HG03280 (cell line): ENCODE results near the gene IQCM.

ENCODE experiments used
- ATAC-seq: cut with Tn5 transposase; IDR thresholded peaks from one replicate; pipeline ENCODE4 v1.9.1; 2021; ENCODE audit warnings: mild to moderate bottlenecking, moderate library complexity; ENCODE audit not compliant: unreplicated experiment

The IQCM gene, protein sequence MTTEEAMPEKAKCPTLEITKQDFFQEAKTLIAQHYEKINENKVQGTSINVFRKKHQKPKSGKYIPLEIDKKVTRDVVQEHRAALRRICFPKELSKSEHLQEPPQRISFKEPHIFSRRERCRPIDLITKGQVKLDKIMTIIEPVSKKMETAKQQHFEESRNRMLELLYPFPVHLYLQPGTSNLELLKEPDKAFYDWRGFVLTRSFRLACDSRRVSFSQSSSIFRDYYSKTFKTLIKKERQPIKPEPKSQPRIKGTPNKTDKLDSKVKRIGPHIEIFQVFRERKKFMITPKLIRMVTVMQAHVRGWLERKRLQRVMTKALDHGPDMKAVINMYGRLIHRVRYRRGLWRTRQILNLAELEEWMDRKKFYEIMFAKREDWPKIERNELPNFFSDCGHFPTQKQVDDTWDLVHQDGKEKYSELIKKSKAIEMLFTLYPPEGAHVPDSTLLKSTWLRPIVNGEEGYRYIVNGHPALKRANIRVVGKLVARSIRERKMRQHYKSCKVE

DNA sequence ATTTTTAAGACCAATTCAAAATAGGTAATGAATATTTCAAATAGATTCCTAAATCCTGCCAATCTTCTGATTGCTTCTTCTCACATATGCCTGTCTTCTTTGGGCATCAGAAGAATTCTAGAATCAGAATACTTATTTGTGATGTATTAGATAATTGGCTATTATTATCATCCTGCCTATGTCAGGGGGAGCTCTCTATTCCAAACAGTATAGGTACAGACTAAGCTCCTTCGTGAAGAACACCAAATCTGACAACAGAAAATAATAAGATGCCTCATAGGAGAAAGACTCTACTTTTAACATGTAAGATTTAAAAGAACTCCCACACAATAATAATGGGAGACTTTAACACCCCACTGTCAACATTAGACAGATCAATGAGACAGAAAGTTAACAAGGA is at the start of gene IQCM:
Gene IQCM (minus strand): TSS at position 101 of the 400 bp plus-strand sequence. CDS start 73,152 bp downstream, outside the sequence.
- ATAC-seq = no peak

DNA sequence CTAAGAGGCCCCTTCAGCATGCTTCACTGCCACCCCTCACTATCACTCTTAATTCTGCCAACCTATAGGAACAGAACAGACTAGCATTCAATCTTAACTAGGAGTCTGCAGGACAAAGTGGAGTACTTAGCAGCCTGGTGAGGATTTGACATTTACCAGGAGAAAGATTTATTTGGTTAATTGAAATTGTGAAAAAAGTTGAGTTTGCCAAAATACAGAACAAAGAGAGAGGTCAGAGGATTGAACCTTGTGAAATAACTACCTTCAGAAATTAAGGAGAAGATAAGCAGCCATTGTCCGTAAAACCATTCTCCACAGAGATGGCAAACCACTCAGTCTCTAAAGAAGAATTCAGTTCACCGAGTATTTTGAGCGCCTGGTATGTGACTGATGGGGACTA is 41.8 kb upstream of the IQCM start:
- ATAC-seq = no peak

DNA sequence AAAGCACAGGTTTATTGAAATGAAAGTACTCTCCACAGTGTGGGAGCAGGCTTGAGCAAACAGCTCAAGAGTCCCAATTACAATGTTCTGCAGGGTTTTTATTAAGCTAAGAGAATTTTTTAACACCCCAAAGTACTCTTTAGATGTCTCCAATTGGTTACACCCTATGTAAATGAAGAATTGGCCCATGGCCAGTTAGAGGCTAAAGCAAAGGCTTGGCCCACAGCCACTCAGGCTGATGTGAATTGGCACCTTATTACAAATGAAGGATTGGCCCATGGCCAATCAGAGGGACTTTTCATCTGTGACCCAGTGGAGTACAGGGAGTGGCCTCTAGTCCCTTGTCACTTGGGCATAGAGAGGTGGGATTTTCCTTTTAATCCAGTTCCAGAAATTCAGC is 30.1 kb upstream of the IQCM start:
- ATAC-seq = no peak

DNA sequence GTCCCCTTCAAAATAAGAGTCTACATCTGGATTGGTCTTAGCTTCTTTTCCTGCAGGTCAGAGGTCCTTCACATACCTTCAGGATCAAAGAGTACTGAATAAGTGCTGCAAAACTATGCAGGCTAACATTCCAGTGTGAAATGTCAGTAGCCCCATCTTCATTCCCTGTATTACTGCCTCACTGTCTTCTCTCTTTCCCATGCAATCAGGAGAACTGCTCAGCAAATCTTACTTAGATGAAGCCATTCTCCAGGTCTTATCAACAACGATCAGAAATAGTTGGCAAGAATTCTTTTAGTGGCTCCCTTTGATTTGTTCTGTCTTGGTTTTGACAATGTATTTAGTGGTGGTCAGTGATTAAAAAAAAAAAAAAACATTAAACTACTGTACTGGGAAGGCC is 26.0 kb upstream of the IQCM start:
- no peak for ATAC-seq

DNA sequence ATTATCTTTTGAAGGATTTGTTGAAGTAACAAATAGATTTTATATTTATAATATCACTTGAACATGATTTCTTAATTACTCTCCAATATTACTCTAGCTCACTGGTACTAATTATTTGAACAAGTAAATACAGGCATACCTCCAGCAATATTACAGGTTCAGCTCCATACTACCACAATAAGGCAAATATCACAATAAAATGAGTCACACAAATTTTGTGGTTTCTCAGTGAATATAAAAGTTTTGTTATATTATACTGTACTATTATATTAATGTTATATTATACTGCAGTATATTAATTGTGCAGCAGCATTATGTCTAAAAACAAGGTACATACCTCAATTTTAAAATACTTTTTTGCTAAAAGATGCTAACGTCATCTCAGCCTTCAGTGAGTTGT is 22.4 kb upstream of the IQCM start:
- ATAC-seq = no peak

DNA sequence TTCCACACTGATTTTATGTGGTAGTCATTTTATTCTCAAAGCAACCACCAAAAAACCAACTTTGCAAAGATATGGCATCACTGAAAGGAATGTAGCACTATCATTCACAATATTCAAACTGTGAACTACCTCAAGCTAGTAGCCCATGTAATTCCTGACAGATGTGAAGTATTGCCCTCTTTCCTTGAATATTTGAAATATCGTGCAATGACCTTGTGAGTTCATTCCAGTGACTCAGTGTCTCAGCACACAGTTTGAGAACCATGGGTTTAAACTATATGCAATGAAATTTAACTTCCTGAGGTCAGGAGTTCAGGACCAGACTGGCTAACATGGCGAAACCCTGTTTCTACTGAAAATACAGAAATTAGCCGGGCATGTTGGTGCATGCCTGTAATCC is 20.9 kb upstream of the IQCM start:
- no peak for ATAC-seq

DNA sequence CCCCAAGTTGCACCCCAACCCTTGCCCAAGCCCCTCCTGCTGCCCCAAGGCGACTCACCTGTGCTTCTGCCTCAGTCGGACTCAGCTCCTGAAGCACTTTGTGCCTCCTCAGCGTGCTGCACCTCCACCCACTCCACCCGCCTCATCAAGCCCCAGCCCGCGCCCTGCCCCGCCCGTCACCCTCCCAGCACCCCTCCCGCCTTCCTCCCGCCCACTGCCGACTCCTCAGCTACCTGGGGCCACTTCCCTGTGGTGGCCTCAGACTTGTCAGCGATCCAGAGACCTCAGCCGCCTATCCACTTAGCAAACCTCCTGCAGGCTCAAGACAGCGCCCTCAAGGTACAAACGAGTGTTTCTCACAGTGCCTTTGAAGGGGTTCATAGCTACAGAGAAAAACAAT is 19.6 kb upstream of the IQCM start:
- ATAC-seq = no peak

DNA sequence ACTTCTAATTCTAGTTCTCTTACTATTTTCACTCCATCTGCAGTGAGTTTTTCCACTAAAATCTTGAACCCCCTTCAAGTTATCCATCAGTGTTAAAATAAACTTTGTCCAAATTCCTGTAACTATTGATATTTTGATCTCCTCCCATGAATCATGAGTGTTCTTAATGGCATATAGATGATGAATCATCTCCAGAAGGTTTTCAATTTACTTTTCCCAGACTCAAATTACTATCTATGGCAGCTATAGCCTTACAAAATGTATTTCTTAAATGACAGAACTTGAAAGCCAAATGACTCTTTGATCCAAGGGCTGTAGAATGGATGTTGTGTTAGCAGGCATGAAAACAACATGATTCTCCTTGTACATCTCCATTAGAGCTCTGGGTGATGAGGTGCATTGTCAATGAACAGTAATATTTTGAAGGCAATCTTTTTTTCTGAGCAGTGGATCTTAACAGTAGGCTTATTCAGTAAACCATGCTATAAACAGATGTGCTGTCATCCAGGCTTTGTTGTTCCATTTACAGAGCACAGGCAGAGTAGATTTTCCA is 16.1 kb upstream of the IQCM start:
- ATAC-seq = no peak

DNA sequence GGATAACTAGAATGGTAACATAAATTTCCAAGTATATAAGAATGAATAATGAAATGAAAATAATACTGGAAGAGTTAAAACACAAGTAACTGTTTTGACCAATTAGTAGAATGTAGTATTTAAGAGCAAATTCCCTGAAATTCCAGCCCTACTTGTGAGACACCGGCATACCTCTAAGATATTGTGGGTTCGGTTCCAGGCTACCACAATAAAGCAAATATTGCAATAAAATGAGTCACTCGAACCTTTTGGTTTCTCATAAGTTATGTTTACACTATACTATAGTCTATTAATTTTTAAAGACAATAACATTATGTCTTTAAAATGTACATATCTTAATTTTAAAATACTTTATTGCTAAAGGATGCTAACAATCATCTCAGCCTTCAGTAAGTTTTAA is 15.2 kb upstream of the IQCM start:
- no peak for ATAC-seq

DNA sequence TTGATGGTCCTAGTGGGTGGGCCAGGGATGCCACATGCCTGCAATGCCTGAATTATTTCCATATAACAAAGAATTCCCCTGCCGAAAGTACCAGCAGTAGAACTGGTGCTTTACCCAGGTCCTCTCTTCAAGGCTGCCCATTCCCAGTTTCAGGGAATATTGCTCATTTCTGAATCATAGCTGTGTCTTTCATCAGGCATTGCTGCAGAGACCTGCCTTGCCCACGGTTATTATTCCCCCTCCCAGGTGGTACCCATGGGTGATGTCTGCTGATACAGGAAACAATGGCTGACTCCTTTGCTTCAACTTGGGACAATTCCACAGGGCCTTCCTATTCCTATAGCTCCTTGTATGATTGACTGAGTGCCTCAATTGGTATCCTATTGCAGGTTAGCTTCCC is 9.7 kb upstream of the IQCM start:
- ATAC-seq = no peak

DNA sequence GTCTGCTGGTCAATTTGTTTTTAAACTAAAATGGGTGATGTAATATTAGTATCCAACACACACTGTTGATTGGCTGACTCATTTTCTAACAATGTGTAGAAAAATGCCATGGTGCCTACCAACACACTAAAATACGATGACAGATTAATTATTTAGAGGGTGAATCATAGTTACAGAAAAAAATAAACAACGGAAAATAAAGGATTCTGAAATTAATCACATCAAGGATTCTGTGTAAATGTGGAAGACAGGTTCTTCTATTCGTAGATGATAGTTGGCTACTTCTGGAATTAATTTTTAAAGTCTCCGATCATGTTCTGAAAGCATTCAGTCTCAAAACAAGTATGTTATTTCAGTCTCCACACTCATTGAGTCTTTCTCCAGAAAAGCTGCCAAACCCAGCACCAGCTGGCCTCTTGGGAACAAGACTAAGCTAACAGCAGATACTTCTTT is 8.2 kb upstream of the IQCM start:
- no peak for ATAC-seq

DNA sequence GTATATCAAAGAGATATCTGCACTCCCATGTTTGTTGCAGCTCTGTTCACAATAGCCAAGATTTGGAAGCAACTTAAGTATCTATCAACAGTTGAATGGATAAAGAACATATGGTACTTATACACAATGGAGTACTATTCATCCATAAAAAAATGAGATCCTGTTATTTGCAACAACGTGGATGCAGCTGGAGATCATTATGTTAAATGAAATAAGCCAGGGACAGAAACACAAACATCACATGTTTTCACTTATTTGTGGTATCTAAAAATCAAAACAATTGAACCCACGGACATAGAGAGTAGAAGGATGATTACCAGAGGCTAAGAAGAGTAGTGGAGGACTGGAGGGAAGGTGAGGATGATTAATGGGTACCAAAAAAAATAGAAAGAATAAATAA is 14.2 kb downstream of the IQCM start:
- ATAC-seq = no peak

DNA sequence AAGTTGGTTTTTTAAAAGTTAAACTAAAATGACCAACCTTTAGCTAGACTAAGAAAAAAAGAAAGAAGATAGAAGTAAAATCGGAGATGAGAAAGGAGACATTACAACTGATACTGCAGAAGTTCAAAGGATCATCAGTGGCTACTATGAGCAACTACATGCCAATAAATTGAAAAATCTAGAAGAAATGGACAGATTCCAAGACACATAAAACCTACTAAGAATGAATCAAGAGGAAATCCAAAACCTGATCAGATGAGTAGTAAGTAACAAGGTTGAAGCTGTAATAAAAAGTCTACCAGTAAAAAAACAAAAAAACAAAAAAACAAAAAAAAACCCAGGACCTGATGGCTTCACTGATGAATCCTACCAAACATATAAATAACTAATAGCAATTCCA is 16.1 kb downstream of the IQCM start:
- ATAC-seq = no peak

DNA sequence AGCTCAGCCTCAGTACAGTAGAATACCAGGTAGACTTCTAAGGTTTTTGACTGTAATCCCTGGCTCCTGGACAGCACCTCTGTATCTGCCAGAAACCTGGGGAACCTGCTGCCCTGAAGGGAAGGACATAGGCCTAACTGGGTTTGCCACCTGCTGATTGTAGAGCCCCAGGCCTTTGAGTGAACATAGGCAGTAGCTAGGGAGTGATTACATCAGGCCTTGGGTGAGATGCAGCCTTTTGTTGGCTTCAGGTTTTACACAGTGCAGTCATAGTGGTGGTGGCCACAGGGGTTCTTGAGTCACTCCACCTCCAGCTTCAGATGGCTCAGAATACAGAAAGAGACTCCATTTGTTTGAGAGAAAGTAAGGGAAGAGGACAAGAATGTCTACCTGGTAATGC is 19.3 kb downstream of the IQCM start:
- no peak for ATAC-seq

DNA sequence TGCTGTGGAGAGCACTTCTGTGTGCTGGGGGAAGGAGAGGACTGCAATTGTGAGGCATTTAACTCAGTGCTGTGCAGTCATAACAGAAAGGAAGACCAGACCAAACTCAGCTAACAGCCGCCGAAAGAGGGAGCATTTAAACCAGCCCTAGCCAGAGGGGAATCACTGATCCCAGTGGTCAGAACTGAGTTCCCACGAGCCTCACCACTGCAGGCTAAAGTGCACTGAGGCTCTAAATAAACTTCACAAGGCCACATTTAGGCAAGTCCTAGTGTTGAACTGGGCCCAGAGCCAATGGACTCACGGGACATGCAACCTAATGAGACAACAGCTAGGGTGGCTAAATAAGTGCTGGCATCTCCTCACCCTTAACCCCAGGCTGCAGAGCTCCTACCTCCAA is 20.4 kb downstream of the IQCM start:
- no peak for ATAC-seq

DNA sequence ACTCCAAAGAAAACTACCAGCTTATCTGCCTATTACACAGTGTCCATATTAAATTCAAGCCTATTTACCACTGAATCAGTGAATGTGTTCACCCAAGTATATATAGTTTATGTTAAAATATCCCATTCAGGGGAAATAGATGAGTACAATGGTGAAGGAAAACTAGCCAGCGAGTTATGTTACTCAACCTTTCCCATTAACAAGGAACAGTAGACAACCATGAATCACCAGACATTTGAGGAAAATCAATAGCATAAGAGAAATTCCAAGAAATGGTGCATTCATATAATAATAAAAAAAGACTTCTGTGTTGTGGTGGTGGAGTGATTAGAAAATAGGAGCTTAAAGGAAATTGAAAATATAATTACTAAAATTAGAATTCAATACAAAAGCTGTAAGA is 21.3 kb downstream of the IQCM start:
- ATAC-seq = no peak

DNA sequence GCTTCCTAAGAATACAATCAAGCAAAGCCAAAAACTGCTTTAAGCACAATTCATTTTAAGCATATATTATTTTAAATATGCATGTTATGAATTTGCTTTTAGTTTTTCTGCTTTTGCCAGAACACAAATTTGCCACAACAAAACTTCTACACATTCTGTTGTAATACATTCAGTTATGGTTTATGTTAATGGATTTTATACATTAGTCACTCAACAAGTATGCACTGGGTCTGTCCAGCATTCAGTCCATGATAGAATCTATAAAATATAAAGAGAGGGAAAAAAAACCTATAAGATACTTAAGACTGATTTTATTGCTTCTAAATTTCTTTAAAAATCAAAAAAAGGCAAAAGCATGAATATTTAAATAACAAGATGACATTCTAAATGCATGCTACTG is 22.2 kb downstream of the IQCM start:
- ATAC-seq = no peak

DNA sequence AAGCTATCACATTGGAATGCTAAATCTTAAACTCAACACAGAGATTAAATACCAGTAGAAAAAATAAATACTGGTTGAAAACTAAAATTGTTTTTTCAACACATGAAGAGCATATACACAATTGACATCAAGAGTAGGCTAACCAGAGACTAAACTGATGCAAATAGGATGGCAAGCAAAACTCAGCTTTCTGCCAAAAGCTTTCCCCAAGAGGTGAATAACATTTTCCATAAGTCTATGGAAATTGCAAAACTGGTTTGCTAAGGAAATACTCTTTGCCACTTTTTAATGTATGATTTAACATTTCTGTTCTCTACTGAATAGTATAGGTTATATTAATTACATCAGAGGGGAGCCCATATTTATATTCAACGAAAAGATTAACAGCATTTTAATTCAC is 23.8 kb downstream of the IQCM start:
- no peak for ATAC-seq

DNA sequence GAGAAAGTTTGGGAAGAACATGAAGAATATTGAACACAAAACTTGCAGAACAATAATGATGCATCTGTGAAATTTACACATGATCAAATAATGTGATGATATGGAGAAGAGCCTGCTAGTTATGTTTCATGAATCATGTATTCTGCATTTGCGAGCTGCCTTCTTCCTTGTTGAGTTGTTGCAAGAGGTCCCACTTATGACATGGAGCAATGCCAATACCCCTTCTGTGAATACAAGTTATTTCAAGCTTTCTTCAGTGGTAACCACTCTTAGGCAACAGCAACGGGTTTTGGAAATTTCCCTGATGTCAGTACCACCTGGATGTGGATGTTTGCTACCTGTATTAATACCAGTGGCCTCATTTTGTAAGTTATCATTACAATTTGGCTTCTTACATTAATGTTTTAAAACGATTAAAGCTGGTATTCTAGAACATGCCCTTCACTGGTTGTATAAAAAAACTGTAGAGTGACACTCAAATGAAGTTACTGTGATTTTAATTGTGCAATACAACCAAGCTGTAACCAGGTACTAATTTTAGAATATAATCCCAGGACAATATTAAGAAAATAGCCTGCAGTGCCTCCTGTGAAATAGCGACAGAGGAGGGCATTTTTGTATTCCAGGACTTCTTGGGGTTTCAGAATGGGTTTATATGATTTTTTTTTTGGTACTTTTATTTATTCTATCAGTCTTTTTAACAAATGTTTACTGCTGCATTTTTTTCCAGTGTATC is 25.3 kb downstream of the IQCM start:
- no peak for ATAC-seq

DNA sequence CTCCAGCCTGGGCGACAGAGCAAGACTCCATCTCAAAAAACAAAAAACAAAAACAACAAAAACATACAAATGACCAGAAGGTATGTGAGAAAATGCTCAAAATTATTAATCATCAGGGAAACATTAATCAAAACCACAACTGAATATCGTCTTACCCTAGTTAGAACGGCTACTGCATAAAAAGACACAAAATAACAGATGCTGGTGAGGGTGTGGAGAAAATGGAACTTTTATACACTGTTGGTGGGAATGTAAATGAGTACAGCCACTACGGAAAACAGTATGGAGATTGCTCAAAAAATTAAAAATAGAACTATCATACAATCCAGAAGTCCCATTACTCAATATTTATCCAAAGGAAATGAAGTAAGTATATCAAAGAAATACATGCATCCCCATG is 27.3 kb downstream of the IQCM start:
- no peak for ATAC-seq

DNA sequence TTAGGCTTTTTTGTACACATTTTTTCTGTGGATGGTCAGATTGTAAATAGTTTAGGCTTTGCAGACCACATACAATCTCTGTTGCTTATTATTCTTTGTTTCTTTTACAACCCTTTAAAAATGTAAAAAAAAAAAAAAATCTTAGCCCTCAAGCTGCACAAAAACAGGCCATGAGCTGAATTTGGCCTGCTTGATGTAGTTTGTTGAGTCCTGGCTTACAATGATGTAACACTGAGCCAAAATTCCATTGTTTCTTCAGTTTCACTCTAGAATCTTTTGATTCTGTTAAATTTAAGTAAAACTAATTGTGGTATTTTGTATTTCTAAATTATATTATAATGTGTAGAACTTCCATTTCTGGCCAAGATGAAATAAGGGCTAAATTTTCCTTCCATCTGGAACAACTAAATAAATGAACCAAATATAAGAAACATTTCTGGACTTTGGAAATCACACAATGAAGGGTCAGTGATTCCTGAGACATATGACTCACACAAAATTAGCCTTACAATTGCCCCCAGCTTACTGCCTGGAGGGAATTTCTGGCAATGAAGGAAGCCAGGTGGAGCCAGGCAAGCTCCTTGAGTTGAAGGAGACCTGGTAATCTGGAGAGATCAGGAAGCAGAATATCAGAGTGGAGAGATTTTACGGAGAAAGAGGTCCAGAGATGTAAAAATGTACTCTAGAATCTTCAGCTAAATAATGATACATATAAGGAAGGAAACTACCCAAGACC is 29.8 kb downstream of the IQCM start:
- ATAC-seq = no peak
